Sigmoid colon (tissue), 4 donors: ENCODE results near the gene PROB1.

Experiments
- EP300 ChIP-seq, 4 donors: sonication (generic); formaldehyde crosslinking; IDR thresholded peaks; one replicate each; pipeline ENCODE4 v1.6.1; 2017; ENCODE audit warnings: antibody characterized with exemption in 4 of 4
- POLR2A ChIP-seq, 2 donors: fragments of 450-650 bp; IDR thresholded peaks; one replicate each; pipeline ENCODE4 v1.6.1; 2016; ENCODE audit warnings: antibody characterized with exemption in 2 of 2, mild to moderate bottlenecking in 2 of 2, moderate library complexity in 2 of 2
- POLR2AphosphoS5 ChIP-seq, 4 donors: sonication (generic); formaldehyde crosslinking; IDR thresholded peaks; one replicate each; pipeline ENCODE4 v1.6.1; 2017; ENCODE audit warnings: antibody characterized with exemption in 4 of 4
- TF ChIP-seq, protein P1 (sequence below), 4 experiments: fragments of 450-650 bp in 3 of 4; fragments of 200-600 bp in 1 of 4; IDR thresholded peaks; one replicate each; pipeline ENCODE4 v1.5.1; 2016 to 2019; ENCODE audit warnings: antibody characterized with exemption in 4 of 4, mild to moderate bottlenecking in 3 of 4, moderate library complexity in 2 of 4

DNA sequence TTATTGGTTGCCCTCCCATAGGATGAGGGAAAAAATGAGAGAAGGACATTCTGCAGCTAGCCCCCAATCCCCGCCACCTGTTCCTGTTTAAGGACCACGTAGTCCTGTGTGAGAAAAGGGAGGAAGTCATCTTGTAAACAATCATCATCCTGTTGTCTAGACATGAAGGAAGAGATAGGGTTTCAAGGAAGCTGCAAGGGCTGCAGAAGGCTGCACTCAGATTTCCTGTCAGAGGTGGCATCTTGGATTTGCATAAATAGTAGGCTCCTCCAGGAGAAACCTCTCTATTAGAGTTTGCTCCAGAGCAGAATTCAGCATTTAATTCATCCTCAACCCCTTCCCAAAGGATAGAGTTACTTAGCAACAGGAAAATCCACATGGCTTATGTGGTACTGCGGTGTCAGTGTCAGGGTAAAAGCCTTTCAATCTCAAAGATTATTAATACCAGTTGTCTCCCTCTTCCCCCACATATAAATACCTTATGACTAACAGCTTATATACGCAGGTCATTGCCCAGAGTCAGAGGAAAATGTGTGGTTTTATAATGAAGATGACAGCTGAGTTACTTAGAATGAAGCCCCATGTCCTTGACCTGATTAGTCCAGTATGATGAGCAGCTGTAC, 49.0 kb upstream of the PROB1 start:
- TF ChIP-seq, protein P1, sequence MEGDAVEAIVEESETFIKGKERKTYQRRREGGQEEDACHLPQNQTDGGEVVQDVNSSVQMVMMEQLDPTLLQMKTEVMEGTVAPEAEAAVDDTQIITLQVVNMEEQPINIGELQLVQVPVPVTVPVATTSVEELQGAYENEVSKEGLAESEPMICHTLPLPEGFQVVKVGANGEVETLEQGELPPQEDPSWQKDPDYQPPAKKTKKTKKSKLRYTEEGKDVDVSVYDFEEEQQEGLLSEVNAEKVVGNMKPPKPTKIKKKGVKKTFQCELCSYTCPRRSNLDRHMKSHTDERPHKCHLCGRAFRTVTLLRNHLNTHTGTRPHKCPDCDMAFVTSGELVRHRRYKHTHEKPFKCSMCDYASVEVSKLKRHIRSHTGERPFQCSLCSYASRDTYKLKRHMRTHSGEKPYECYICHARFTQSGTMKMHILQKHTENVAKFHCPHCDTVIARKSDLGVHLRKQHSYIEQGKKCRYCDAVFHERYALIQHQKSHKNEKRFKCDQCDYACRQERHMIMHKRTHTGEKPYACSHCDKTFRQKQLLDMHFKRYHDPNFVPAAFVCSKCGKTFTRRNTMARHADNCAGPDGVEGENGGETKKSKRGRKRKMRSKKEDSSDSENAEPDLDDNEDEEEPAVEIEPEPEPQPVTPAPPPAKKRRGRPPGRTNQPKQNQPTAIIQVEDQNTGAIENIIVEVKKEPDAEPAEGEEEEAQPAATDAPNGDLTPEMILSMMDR (IDR thresholded peaks at IDR 0.05) = no peak
- no peak for TF ChIP-seq POLR2A (IDR thresholded peaks at IDR 0.05)
- TF ChIP-seq POLR2AphosphoS5 (IDR thresholded peaks at IDR 0.05) = no peak
- TF ChIP-seq EP300 (IDR thresholded peaks at IDR 0.05) = no peak
